Mesenchymal stem cell (in vitro differentiated cells and primary cell): Measurements from ENCODE around the gene NLGN1.

ENCODE experiments used
- DNase-seq: peaks from one replicate; pipeline ENCODE4 v3.0.0-alpha.2; 2013
- H2AFZ ChIP-seq: one replicate; pipeline ENCODE4 v1.6.1; 2013; ENCODE audit warnings: low read depth, mild to moderate bottlenecking, control low read depth, inconsistent platforms, low read length, moderate library complexity
- H2AK5ac ChIP-seq: 2 replicates; pipeline ENCODE4 v1.6.1; 2013; ENCODE audit warnings: low read length, moderate library complexity, mild to moderate bottlenecking, inconsistent platforms; ENCODE audit not compliant: severe bottlenecking
- H2BK120ac ChIP-seq: one replicate; pipeline ENCODE4 v1.6.1; 2013; ENCODE audit warnings: low read depth, mild to moderate bottlenecking, inconsistent platforms, low read length, moderate library complexity
- H2BK12ac ChIP-seq, 2 experiments: one replicate each; pipeline ENCODE4 v1.6.1; 2013; ENCODE audit warnings: inconsistent platforms in 2 of 2, low read length in 2 of 2, mild to moderate bottlenecking in 2 of 2, moderate library complexity in 2 of 2, control low read depth in 1 of 2
- H2BK15ac ChIP-seq: one replicate; pipeline ENCODE4 v1.6.1; 2013; ENCODE audit warnings: mild to moderate bottlenecking, low read depth, inconsistent platforms; ENCODE audit not compliant: poor library complexity, severe bottlenecking
- H2BK5ac ChIP-seq: 2 replicates; pipeline ENCODE4 v1.6.1; 2013; ENCODE audit warnings: low read depth, mild to moderate bottlenecking, low read length, control low read depth, inconsistent platforms; ENCODE audit not compliant: poor library complexity, severe bottlenecking
- H3K14ac ChIP-seq, 2 experiments: one replicate each; pipeline ENCODE4 v1.6.1; 2013; ENCODE audit warnings: inconsistent platforms in 2 of 2, low read length in 2 of 2, control low read depth in 1 of 2, mild to moderate bottlenecking in 1 of 2, moderate library complexity in 1 of 2
- H3K18ac ChIP-seq, 2 experiments: one replicate each; pipeline ENCODE4 v1.6.1; 2013; ENCODE audit warnings: inconsistent platforms in 2 of 2, low read length in 2 of 2, control low read depth in 1 of 2, low read depth in 1 of 2, mild to moderate bottlenecking in 1 of 2
- H3K23ac ChIP-seq, 2 experiments: one replicate each; pipeline ENCODE4 v1.6.1; 2013; ENCODE audit warnings: inconsistent platforms in 2 of 2, low read length in 2 of 2, mild to moderate bottlenecking in 2 of 2, moderate library complexity in 2 of 2, control low read depth in 1 of 2
- H3K27ac ChIP-seq: 2 replicates; pipeline ENCODE4 v1.5.1; 2013; ENCODE audit warnings: mild to moderate bottlenecking, moderate library complexity, low read length, control low read depth, inconsistent platforms; ENCODE audit not compliant: poor library complexity, severe bottlenecking
- H3K27me3 ChIP-seq, 2 experiments: 2 replicates each; pipeline versions ENCODE4 v1.6.1 to v1.7.0; 2013; ENCODE audit warnings: low read length in 2 of 2, mild to moderate bottlenecking in 2 of 2, moderate library complexity in 2 of 2, control low read depth in 1 of 2, inconsistent platforms in 1 of 2; ENCODE audit not compliant: control insufficient read depth in 1 of 2, insufficient read depth in 1 of 2
- H3K36me3 ChIP-seq, 2 experiments: 2 replicates each; pipeline versions ENCODE4 v1.6.1 to v1.7.0; 2013; ENCODE audit warnings: low read length in 2 of 2, control low read depth in 1 of 2, inconsistent platforms in 1 of 2, low read depth in 1 of 2, mild to moderate bottlenecking in 1 of 2; ENCODE audit not compliant: insufficient read depth in 2 of 2, control insufficient read depth in 1 of 2
- H3K4ac ChIP-seq, 2 experiments: one replicate each; pipeline ENCODE4 v1.6.1; 2013; ENCODE audit warnings: inconsistent platforms in 2 of 2, low read length in 2 of 2, mild to moderate bottlenecking in 2 of 2, moderate library complexity in 2 of 2, control low read depth in 1 of 2, low read depth in 1 of 2
- H3K4me1 ChIP-seq: 2 replicates; pipeline ENCODE4 v1.6.1; 2013; ENCODE audit warnings: low read depth, low read length, control low read depth; ENCODE audit not compliant: control insufficient read depth, insufficient read depth
- H3K4me2 ChIP-seq: 2 replicates; pipeline ENCODE4 v1.6.1; 2013; ENCODE audit warnings: low read length, mild to moderate bottlenecking, inconsistent platforms; ENCODE audit not compliant: poor library complexity, severe bottlenecking
- H3K4me3 ChIP-seq, 2 experiments: 2 replicates each; pipeline versions ENCODE4 v1.5.1 to v1.7.0; 2013; ENCODE audit warnings: low read length in 2 of 2, mild to moderate bottlenecking in 2 of 2, control low read depth in 1 of 2, low read depth in 1 of 2; ENCODE audit not compliant: insufficient read depth in 1 of 2
- H3K79me1 ChIP-seq: replicated peaks from 2 replicates; pipeline ENCODE4 v1.6.1; 2013; ENCODE audit warnings: mild to moderate bottlenecking, control low read depth, low read length, inconsistent platforms; ENCODE audit not compliant: poor library complexity, severe bottlenecking
- H3K9ac ChIP-seq: 2 replicates; pipeline ENCODE4 v1.7.0; 2013; ENCODE audit warnings: mild to moderate bottlenecking, low read length, moderate library complexity
- H3K9me3 ChIP-seq: 2 replicates; pipeline ENCODE4 v1.7.0; 2013; ENCODE audit warnings: mild to moderate bottlenecking, low read length; ENCODE audit not compliant: control insufficient read depth
- H4K8ac ChIP-seq: one replicate; pipeline ENCODE4 v1.6.1; 2013; ENCODE audit warnings: inconsistent platforms, mild to moderate bottlenecking, low read length, moderate library complexity
- H4K91ac ChIP-seq: one replicate; pipeline ENCODE4 v1.6.1; 2013; ENCODE audit warnings: mild to moderate bottlenecking, low read length, inconsistent platforms
- WGBS: methylation state at CpG from one replicate; pipeline ENCODE4 v1.1.7; 2013; ENCODE audit warnings: mixed read lengths; 5-methylcytosine and 5-hydroxymethylcytosine counted together

Gene NLGN1

GRCh38 chr3:174111776-174112175, 714.2 kb downstream of the NLGN1 start:
- Histone ChIP-seq H3K36me3 (no peaks in the 10 kb centered on the region), H3K4ac (no peak overlapping the region), H2BK5ac (no peak overlapping the region), H3K27ac (no peak overlapping the region), H4K91ac (no peak overlapping the region), H2AK5ac (no peak overlapping the region), H2BK120ac (no peak overlapping the region), H4K8ac (no peak overlapping the region), H3K4me3 (no peak overlapping the region), H3K9ac (no peak overlapping the region), H2BK12ac (no peak overlapping the region), H3K4me1 (no peaks in the 10 kb centered on the region), H2AFZ (no peak overlapping the region), H3K4me2 (no peak overlapping the region), H3K79me1 (no peaks in the 10 kb centered on the region), H3K14ac (no peak overlapping the region), H3K23ac (no peak overlapping the region), H3K27me3 (no peaks in the 10 kb centered on the region), H3K9me3 (no peaks in the 10 kb centered on the region), H3K18ac (no peak overlapping the region), H2BK15ac (no peak overlapping the region)
- WGBS = 100% methylated on average over 1 of the region's 2 CpGs
- no peak for DNase-seq

GRCh38 chr3:174116421-174116820, 718.9 kb downstream of the NLGN1 start:
- no peaks in the 10 kb centered on the region for H3K79me1 ChIP-seq
- no peak overlapping the region for H4K91ac ChIP-seq
- no peaks in the 10 kb centered on the region for H3K27me3 ChIP-seq
- no peaks in the 10 kb centered on the region for H3K9me3 ChIP-seq
- H2BK5ac ChIP-seq = no peak overlapping the region
- no peak overlapping the region for H2AK5ac ChIP-seq
- no peak overlapping the region for H3K18ac ChIP-seq
- no peak overlapping the region for H2AFZ ChIP-seq
- 100% methylated on average over 1 of the region's 4 CpGs for WGBS
- no peak overlapping the region for H3K14ac ChIP-seq
- H3K23ac ChIP-seq = no peak overlapping the region
- no peak overlapping the region for H3K4ac ChIP-seq
- no peak overlapping the region for H4K8ac ChIP-seq
- H2BK12ac ChIP-seq = no peak overlapping the region
- no peak overlapping the region for H3K9ac ChIP-seq
- no peak for DNase-seq
- no peak overlapping the region for H3K4me3 ChIP-seq
- H2BK15ac ChIP-seq = no peak overlapping the region
- H2BK120ac ChIP-seq = no peak overlapping the region
- H3K27ac ChIP-seq = no peak overlapping the region
- H3K36me3 ChIP-seq = no peaks in the 10 kb centered on the region
- no peak overlapping the region for H3K4me2 ChIP-seq
- no peaks in the 10 kb centered on the region for H3K4me1 ChIP-seq

- Histone ChIP-seq H3K27me3 (no peaks in the 10 kb centered on the region), H3K4me2 (no peak overlapping the region), H3K9ac (no peak overlapping the region), H2BK5ac (no peak overlapping the region), H3K9me3 (no peaks in the 10 kb centered on the region), H3K36me3 (no peaks in the 10 kb centered on the region), H2BK12ac (no peak overlapping the region), H3K4me1 (no peaks in the 10 kb centered on the region), H3K14ac (no peak overlapping the region), H4K8ac (no peak overlapping the region), H2BK15ac (no peak overlapping the region), H2BK120ac (no peak overlapping the region), H3K23ac (no peak overlapping the region), H3K18ac (no peak overlapping the region), H3K79me1 (no peaks in the 10 kb centered on the region), H3K4me3 (no peak overlapping the region), H4K91ac (no peak overlapping the region), H2AK5ac (no peak overlapping the region), H3K27ac (no peak overlapping the region), H2AFZ (no peak overlapping the region), H3K4ac (no peak overlapping the region)
- no peak for DNase-seq
Measured at GRCh38 chr3:174120997-174121396, 723.5 kb downstream of the NLGN1 start.

- H2BK120ac ChIP-seq = no peak overlapping the region
- no peaks in the 10 kb centered on the region for H3K27me3 ChIP-seq
- H3K36me3 ChIP-seq = no peaks in the 10 kb centered on the region
- H3K23ac ChIP-seq = no peak overlapping the region
- DNase-seq = no peak
- H2AK5ac ChIP-seq = no peak overlapping the region
- no peaks in the 10 kb centered on the region for H3K79me1 ChIP-seq
- no peak overlapping the region for H2BK5ac ChIP-seq
- no peak overlapping the region for H3K4me3 ChIP-seq
- 91% methylated on average over 2 of the region's 2 CpGs for WGBS
- H2BK12ac ChIP-seq = no peak overlapping the region
- H2AFZ ChIP-seq = no peak overlapping the region
- H3K18ac ChIP-seq = no peak overlapping the region
- no peak overlapping the region for H4K91ac ChIP-seq
- H3K4ac ChIP-seq = no peak overlapping the region
- no peak overlapping the region for H2BK15ac ChIP-seq
- no peak overlapping the region for H4K8ac ChIP-seq
- H3K4me2 ChIP-seq = no peak overlapping the region
- no peak overlapping the region for H3K14ac ChIP-seq
- no peaks in the 10 kb centered on the region for H3K4me1 ChIP-seq
- no peak overlapping the region for H3K9ac ChIP-seq
- H3K27ac ChIP-seq = no peak overlapping the region
- H3K9me3 ChIP-seq = no peaks in the 10 kb centered on the region
Measured at GRCh38 chr3:174122411-174122810, 724.9 kb downstream of the NLGN1 start.
